22Rv1 (cell line): ENCODE results near the gene TCERG1L.

Experiments used
- ZFX ChIP-seq: fragments of 450-650 bp; IDR thresholded peaks from 2 replicates; pipeline ENCODE4 v1.6.1; 2017; ENCODE audit warnings: antibody characterized with exemption, borderline replicate concordance
- TF ChIP-seq, protein P1 (sequence below): fragments of 450-650 bp; IDR thresholded peaks from 2 replicates; pipeline ENCODE4 v1.5.1; 2017; ENCODE audit warnings: mild to moderate bottlenecking

DNA sequence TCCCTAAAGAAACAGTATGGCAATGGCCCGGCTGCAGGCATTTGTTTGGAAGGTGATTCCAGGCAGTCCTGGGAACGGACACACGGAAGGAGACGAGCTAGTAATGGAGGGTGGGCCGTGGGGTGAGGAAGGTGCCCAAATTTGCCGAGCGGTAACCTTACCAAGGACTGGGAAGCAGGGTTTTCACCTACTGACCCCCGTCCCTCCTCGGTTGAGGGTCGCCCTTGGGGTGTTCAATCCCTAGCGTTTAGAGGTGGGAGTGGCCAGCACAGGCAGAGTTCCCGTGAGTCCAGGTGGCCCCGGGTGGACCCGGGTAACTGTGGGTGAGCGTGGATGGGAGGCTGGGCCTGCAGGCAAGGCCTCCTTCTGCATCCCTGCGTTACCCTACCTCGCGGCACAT lies 198.8 kb downstream of the TCERG1L start:
- TF ChIP-seq, protein P1, sequence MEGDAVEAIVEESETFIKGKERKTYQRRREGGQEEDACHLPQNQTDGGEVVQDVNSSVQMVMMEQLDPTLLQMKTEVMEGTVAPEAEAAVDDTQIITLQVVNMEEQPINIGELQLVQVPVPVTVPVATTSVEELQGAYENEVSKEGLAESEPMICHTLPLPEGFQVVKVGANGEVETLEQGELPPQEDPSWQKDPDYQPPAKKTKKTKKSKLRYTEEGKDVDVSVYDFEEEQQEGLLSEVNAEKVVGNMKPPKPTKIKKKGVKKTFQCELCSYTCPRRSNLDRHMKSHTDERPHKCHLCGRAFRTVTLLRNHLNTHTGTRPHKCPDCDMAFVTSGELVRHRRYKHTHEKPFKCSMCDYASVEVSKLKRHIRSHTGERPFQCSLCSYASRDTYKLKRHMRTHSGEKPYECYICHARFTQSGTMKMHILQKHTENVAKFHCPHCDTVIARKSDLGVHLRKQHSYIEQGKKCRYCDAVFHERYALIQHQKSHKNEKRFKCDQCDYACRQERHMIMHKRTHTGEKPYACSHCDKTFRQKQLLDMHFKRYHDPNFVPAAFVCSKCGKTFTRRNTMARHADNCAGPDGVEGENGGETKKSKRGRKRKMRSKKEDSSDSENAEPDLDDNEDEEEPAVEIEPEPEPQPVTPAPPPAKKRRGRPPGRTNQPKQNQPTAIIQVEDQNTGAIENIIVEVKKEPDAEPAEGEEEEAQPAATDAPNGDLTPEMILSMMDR: no peak
- no peak for TF ChIP-seq ZFX
